RCC 7860 (cell line): Measurements from ENCODE around the gene SLC2A14.
"Not testable (repeated sequence)": the region's sequence is repeated elsewhere in the genome, so short reads cannot be mapped to it uniquely, and the experiment has no call there.

Experiments
- DNase-seq: peaks from one replicate; pipeline ENCODE4 v3.0.0-alpha.2; 2015; ENCODE audit warnings: low spot score
- FAIRE-seq: peaks from 2 replicates; lab custom pipeline; 2012; peaks lifted over from hg19 to GRCh38; lab: Jason Lieb, UNC

Gene SLC2A14

DNA sequence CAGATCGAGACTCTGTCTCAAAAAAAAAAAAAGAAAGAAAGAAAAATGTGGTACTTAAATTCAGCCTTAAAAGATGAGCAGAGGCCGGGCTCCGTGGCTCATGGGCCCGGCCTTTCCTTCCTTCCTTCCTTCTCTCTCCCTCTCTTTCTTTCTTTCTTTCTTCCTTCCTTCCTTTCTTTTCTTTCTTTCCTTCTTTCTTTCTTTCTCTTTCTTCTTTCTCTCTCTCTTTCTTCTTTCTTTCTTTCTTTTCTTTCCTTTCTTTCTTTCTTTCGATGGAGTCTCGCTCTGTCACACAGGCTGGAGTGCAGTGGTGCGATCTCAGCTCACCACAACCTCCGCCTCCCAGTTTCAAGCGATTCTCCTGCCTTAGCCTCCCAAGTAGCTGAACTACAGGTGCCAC is 89.3 kb downstream of the SLC2A14 start:
- FAIRE-seq, DNase-seq: not testable (repeated sequence)

DNA sequence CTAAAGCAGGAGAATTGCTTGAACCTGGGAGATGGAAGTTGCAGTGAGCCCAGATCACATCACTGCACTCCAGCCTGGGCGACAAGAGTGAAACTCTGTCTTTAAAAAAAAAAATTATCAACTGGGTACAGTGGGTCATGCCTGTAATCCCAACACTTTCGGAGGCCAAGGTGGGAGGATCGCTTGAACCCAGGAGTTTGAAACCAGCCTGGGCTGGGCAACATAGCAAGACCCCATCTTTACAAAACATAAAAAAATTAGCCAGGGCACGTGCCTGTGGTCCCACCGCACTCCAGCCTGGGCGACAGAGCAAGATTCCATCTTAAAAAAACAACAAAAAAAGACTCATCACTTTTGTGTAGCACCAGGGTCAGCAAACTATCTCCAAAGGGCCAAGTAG is 90.7 kb downstream of the SLC2A14 start:
- DNase-seq = no peak
- FAIRE-seq = no peak

DNA sequence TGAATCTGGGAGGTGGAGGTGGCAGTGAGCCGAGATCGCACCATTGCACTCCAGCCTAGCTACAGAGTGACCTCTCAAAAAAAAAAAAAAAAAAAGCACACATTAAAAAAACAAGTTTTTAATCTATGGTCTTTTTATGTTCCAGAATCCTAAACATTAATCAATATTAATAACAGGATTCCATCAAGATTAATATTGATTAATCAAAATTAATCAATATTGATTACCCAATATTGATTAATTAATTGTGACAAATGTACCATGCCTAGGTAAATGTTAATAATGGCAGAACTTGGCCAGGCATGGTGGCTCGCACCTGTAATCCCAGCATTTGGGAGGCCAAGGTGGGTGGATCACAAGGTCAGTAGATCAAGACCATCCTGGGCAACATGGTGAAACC is 91.4 kb downstream of the SLC2A14 start:
- FAIRE-seq = no peak
- DNase-seq = no peak

DNA sequence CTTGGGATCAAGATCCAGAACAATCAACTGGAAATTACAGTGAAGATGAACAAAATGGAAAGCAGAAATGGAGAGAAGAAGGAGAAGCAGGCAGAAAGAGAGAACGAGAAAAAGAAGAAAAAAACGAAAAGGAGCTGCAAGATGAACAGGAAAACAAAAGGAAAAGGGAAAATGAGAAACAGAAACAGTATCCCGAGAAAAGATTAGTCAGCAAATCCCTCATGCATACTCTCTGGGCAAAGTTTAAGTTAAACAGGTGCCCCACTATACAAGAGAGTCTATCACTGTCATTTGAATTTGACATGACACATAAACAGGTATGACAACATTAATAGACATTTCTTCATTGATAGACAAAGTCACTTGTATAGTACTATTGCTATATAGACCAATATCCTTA is 102.7 kb downstream of the SLC2A14 start:
- DNase-seq = no peak
- FAIRE-seq = no peak
